SK-N-SH (cell line): ENCODE data around the gene ADGB. TPM values are rescaled to one million over a fixed set of nuclear protein-coding genes. Genes with fewer than 3 reads are reported as not detected.

Source experiments
- CTCF ChIA-PET: fragments of 300-600, 350-600 bp; formaldehyde crosslinking; extraction: SDS; loops from one replicate; lab custom pipeline; 2021; lab: Yijun Ruan, JAX
- POLR2A ChIA-PET: fragments of 350-600 bp; sonication (Branson Sonifier 250); formaldehyde crosslinking; extraction: SDS; loops from one replicate; lab custom pipeline; 2020; ENCODE audit warnings: antibody characterized with exemption, inconsistent platforms; lab: Yijun Ruan, JAX
- DNase-seq: peaks from one replicate; pipeline ENCODE4 v3.0.0; 2012
- H2AFZ ChIP-seq: fragments of 200-600 bp; sonication (generic); 2 replicates; pipeline ENCODE4 v1.8.1; 2016; ENCODE audit warnings: antibody characterized with exemption, mild to moderate bottlenecking, low read depth
- H3F3A ChIP-seq: fragments of 200-600 bp; sonication (generic); replicated peaks from 2 replicates; pipeline ENCODE3; 2016; ENCODE audit warnings: antibody characterized with exemption, mild to moderate bottlenecking; ENCODE audit not compliant: insufficient read depth
- H3K27ac ChIP-seq, 2 experiments: fragments of 200-500 bp in 1 of 2; fragments of 200-600 bp in 1 of 2; sonication (Bioruptor generic) in 1 of 2; sonication (generic), shearing (Covaris generic) in 1 of 2; 2 replicates each; pipeline versions ENCODE4 v1.5.1 to v1.6.1; 2014 to 2016; ENCODE audit warnings: low read depth in 2 of 2, inconsistent platforms in 1 of 2, low read length in 1 of 2, mild to moderate bottlenecking in 1 of 2, mixed read lengths in 1 of 2
- H3K27me3 ChIP-seq: fragments of 200-600 bp; sonication (generic), shearing (Covaris generic); 2 replicates; pipeline ENCODE4 v1.6.1; 2016; ENCODE audit warnings: mixed run types; ENCODE audit not compliant: insufficient read depth
- H3K36me3 ChIP-seq, 2 experiments: fragments of 200-500 bp in 1 of 2; fragments of 200-600 bp in 1 of 2; sonication (Bioruptor generic) in 1 of 2; sonication (generic) in 1 of 2; replicated peaks in 1 of 2; 2 replicates each; pipeline versions ENCODE3 to v1.5.1; 2014 to 2016; ENCODE audit warnings: low read length in 1 of 2, mild to moderate bottlenecking in 1 of 2; ENCODE audit not compliant: insufficient read depth in 2 of 2, control insufficient read depth in 1 of 2
- H3K4me1 ChIP-seq, 2 experiments: fragments of 200-500 bp in 1 of 2; fragments of 200-600 bp in 1 of 2; sonication (Bioruptor generic) in 1 of 2; sonication (generic), shearing (Covaris generic) in 1 of 2; 2 replicates each; pipeline versions ENCODE4 v1.5.1 to v1.6.1; 2014 to 2016; ENCODE audit warnings: low read depth in 1 of 2, low read length in 1 of 2, mixed run types in 1 of 2; ENCODE audit not compliant: insufficient read depth in 2 of 2, control insufficient read depth in 1 of 2
- H3K4me2 ChIP-seq: fragments of 200-600 bp; sonication (generic), shearing (Covaris generic); 2 replicates; pipeline ENCODE4 v1.6.1; 2017; ENCODE audit warnings: mixed run types
- H3K4me3 ChIP-seq, 2 experiments: fragments of 200-500 bp in 1 of 2; fragments of 200-600 bp in 1 of 2; sonication (Bioruptor generic) in 1 of 2; sonication (generic), shearing (Covaris generic) in 1 of 2; 2 replicates each; pipeline versions ENCODE4 v1.5.1 to v1.8.1; 2014 to 2016; ENCODE audit warnings: low read depth in 2 of 2, inconsistent platforms in 1 of 2, low read length in 1 of 2, mild to moderate bottlenecking in 1 of 2, mixed read lengths in 1 of 2, moderate library complexity in 1 of 2
- H3K79me2 ChIP-seq: fragments of 200-600 bp; sonication (generic); 2 replicates; pipeline ENCODE4 v1.8.1; 2017; ENCODE audit warnings: mild to moderate bottlenecking; ENCODE audit not compliant: insufficient read depth
- H3K9ac ChIP-seq: fragments of 200-600 bp; sonication (generic); 2 replicates; pipeline ENCODE4 v1.6.1; 2017; ENCODE audit warnings: mixed run types
- H3K9me2 ChIP-seq: fragments of 200-600 bp; sonication (generic); 2 replicates; pipeline ENCODE4 v1.6.1; 2017; ENCODE audit warnings: mixed run types
- H3K9me3 ChIP-seq: fragments of 200-600 bp; sonication (generic); 2 replicates; pipeline ENCODE4 v1.6.1; 2017; ENCODE audit warnings: mixed run types, mild to moderate bottlenecking, moderate library complexity
- H4K20me1 ChIP-seq: fragments of 200-600 bp; sonication (generic); 2 replicates; pipeline ENCODE4 v1.6.1; 2017; ENCODE audit warnings: mild to moderate bottlenecking, mixed run types; ENCODE audit not compliant: insufficient read depth
- CHD2 ChIP-seq: fragments of 150-350 bp; IDR thresholded peaks from 2 replicates; pipeline ENCODE4 v1.6.1; 2018; ENCODE audit warnings: low read length; ENCODE audit not compliant: partially characterized antibody
- ELF1 ChIP-seq: IDR thresholded peaks from 2 replicates; pipeline ENCODE4 v1.4.0; 2012
- EP300 ChIP-seq, 2 experiments: IDR thresholded peaks; 2 replicates each; pipeline versions ENCODE4 v1.4.0 to v1.6.1; 2012; ENCODE audit warnings: borderline replicate concordance in 1 of 2, low read depth in 1 of 2, low read length in 1 of 2
- EZH2phosphoT487 ChIP-seq: fragments of 200-600 bp; sonication (generic); IDR thresholded peaks from 2 replicates; pipeline ENCODE4 v1.6.1; 2017; ENCODE audit warnings: low read depth, mixed run types, mild to moderate bottlenecking, antibody characterized with exemption, moderate library complexity, borderline replicate concordance
- FOXJ3 ChIP-seq: sonication (generic); formaldehyde crosslinking; IDR thresholded peaks from 2 replicates; pipeline ENCODE4 v1.5.1; 2020; ENCODE audit warnings: mild to moderate bottlenecking, missing genetic modification reagents
- GABPA ChIP-seq: IDR thresholded peaks from 2 replicates; pipeline ENCODE4 v1.4.0; 2012; ENCODE audit warnings: low read depth, mild to moderate bottlenecking
- GATA2 ChIP-seq: sonication (generic); formaldehyde crosslinking; IDR thresholded peaks from 2 replicates; pipeline ENCODE4 v1.5.0; 2020; ENCODE audit warnings: mild to moderate bottlenecking, missing genetic modification reagents
- JUND ChIP-seq: IDR thresholded peaks from 2 replicates; pipeline ENCODE4 v1.4.0; 2012
- NRF1 ChIP-seq: IDR thresholded peaks from 2 replicates; pipeline ENCODE4 v1.6.1; 2012; ENCODE audit warnings: low read depth, mild to moderate bottlenecking, low read length
- POLR2AphosphoS5 ChIP-seq: IDR thresholded peaks from 2 replicates; pipeline ENCODE4 v1.6.1; 2012; ENCODE audit warnings: low read depth, low read length
- RAD21 ChIP-seq: IDR thresholded peaks from 2 replicates; pipeline ENCODE4 v1.6.1; 2012; ENCODE audit warnings: mild to moderate bottlenecking, low read length
- RXRA ChIP-seq: IDR thresholded peaks from 2 replicates; pipeline ENCODE4 v1.4.0; 2012; ENCODE audit warnings: low read depth, mild to moderate bottlenecking, borderline replicate concordance
- SMC3 ChIP-seq: IDR thresholded peaks from 2 replicates; pipeline ENCODE4 v1.6.1; 2012; ENCODE audit warnings: low read depth, low read length, improper control_type of control experiment
- TAF1 ChIP-seq: IDR thresholded peaks from 2 replicates; pipeline ENCODE4 v1.6.1; 2012; ENCODE audit warnings: low read depth, mild to moderate bottlenecking, low read length, moderate library complexity, borderline replicate concordance
- WGBS: methylation state at CpG from one replicate; pipeline ENCODE4 v1.1.6; 2017; ENCODE audit warnings: low lambda C conversion rate; 5-methylcytosine and 5-hydroxymethylcytosine counted together
- polyA plus RNA-seq, 3 experiments: library from polyadenylated mRNA; depleted of rRNA; stranded (reverse); fragments of >200 nt; gene quantifications; 2 replicates each; pipeline ENCODE4 v1.2.3, GENCODE V29; 2012
- TF ChIP-seq, protein P1 (sequence below): fragments of 150-350 bp; IDR thresholded peaks from 2 replicates; pipeline ENCODE4 v1.6.1; 2016; ENCODE audit warnings: mild to moderate bottlenecking, low read depth, low read length
- TF ChIP-seq, protein P2 (sequence below): IDR thresholded peaks from 2 replicates; pipeline ENCODE4; 2012
- TF ChIP-seq, protein P3 (sequence below): fragments of 200-600 bp; sonication (generic); IDR thresholded peaks from 2 replicates; pipeline ENCODE4 v1.6.1; 2017; ENCODE audit warnings: antibody characterized with exemption, mild to moderate bottlenecking, moderate library complexity
- TF ChIP-seq, protein P4 (sequence below): IDR thresholded peaks from 2 replicates; pipeline ENCODE4 v1.4.0; 2012; ENCODE audit warnings: low read depth, borderline replicate concordance

Gene ADGB
- polyA plus RNA-seq, 1 of the 3 experiments (the other 2 are of a cell fraction), result not detected

DNA sequence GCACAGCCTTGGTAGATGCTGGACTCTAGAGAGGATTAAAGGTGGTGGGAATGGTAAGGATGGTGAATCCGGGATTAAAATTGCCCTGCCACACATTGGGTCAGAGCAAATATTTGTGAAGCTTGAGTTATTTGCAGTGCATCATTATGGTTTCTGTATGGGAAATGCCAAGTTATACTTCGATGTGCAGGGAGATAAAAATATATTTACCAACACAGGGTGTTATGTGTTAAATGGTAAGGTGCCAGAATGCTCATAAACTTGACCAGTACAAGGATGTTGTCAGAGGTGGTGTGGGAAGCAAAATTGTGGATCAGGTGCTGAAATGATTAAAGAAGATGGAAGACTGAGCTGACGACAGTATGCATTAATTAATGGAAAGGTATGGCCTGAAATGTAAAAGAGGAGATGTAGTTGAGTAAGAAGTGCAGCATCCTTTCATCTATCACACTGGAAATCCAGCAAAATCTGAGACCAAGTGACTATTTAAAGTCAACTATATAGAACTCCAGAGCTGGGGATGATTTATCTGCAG is 262.3 kb downstream of the ADGB start (continued):
- TF ChIP-seq FOXJ3 (CRISPR knock-in tag), result no peak
- no peak for TF ChIP-seq GABPA
- TF ChIP-seq JUND, result no peak
- no peak for TF ChIP-seq NRF1
- TF ChIP-seq, protein P1, sequence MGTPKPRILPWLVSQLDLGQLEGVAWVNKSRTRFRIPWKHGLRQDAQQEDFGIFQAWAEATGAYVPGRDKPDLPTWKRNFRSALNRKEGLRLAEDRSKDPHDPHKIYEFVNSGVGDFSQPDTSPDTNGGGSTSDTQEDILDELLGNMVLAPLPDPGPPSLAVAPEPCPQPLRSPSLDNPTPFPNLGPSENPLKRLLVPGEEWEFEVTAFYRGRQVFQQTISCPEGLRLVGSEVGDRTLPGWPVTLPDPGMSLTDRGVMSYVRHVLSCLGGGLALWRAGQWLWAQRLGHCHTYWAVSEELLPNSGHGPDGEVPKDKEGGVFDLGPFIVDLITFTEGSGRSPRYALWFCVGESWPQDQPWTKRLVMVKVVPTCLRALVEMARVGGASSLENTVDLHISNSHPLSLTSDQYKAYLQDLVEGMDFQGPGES, result no peak
- no peak for TF ChIP-seq ELF1

DNA sequence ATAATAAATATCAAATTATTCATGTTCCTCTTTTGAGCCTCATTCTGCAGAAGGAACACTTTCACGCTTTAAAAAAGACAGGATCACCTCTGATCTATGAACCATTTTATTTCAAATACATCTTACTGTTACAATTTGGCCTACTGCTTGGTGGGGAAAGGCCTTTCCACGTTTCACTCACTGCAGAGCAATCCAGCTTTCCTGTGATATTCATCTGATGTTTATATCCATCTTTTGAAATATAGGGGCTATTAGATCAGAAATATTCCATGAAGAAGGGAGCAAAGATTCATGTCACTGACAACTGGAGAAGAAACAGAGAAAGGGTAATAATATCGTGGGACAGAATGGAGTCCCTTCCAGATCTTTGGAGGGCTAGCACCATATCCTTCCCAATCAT is 262.9 kb downstream of the ADGB start:
- 75% methylated on average over 3 of the region's 3 CpGs for WGBS
- Histone ChIP-seq H3K36me3 (no peaks in the 10 kb centered on the region), H3F3A (no peaks in the 10 kb centered on the region), H3K9me3 (no peaks in the 10 kb centered on the region), H4K20me1 (no peaks in the 10 kb centered on the region), H3K9ac (no peak overlapping the region), H3K27ac (no peak overlapping the region), H3K9me2 (no peaks in the 10 kb centered on the region), H3K27me3 (no peaks in the 10 kb centered on the region), H2AFZ (no peak overlapping the region), H3K4me1 (peaks cover 0 to 13% of the 10 kb centered on the region in 2 experiments; a peak in 2 of 4 replicates), H3K4me3 (no peak overlapping the region), H3K79me2 (no peaks in the 10 kb centered on the region), H3K4me2 (no peak overlapping the region)
- ChIA-PET CTCF (no interaction called here), POLR2A (no interaction called here)
- TF ChIP-seq EP300 (IDR thresholded peaks at IDR 0.05; ENCODE audit: borderline replicate concordance in 1 of 2, low read depth in 1 of 2, low read length in 1 of 2), result no peak
- TF ChIP-seq GATA2 (CRISPR knock-in tag), result no peak
- DNase-seq, result no peak

DNA sequence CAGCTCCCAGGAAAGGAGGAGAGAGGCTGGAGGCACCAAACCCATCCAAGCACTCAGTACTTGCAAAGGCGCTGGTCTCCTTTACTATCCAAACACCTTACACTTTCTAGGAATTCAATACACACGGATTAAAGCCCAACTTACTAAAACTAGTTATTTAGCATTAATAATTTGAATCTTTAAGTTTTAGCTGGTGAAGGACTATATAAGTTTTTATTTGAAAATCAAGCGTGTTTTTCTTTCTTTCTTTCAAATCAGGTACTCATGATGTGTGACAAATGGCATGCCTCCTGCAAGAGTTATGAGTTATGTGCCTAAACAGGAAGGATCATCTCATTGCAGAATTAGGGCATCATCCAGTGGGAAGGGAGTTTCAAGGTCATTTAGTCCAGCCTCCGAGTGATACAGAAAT is 263.7 kb downstream of the ADGB start:
- CTCF ChIA-PET, result no interaction called here
- H3K4me3 ChIP-seq, result no peak overlapping the region
- no peaks in the 10 kb centered on the region for H3K36me3 ChIP-seq
- no peak overlapping the region for H2AFZ ChIP-seq
- no peaks in the 10 kb centered on the region for H3K9me2 ChIP-seq
- no peaks in the 10 kb centered on the region for H3F3A ChIP-seq
- H3K27ac ChIP-seq, result no peak overlapping the region
- TF ChIP-seq GABPA (no peak), GATA2 (CRISPR knock-in tag) (no peak), RAD21 (no peak), SMC3 (no peak), TAF1 (no peak), POLR2AphosphoS5 (no peak), CHD2 (no peak), EZH2phosphoT487 (no peak), NRF1 (no peak), FOXJ3 (CRISPR knock-in tag) (no peak), RXRA (no peak)
- TF ChIP-seq, protein P2, sequence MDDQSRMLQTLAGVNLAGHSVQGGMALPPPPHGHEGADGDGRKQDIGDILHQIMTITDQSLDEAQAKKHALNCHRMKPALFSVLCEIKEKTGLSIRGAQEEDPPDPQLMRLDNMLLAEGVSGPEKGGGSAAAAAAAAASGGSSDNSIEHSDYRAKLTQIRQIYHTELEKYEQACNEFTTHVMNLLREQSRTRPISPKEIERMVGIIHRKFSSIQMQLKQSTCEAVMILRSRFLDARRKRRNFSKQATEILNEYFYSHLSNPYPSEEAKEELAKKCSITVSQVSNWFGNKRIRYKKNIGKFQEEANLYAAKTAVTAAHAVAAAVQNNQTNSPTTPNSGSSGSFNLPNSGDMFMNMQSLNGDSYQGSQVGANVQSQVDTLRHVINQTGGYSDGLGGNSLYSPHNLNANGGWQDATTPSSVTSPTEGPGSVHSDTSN, result no peak
- TF ChIP-seq, protein P3, sequence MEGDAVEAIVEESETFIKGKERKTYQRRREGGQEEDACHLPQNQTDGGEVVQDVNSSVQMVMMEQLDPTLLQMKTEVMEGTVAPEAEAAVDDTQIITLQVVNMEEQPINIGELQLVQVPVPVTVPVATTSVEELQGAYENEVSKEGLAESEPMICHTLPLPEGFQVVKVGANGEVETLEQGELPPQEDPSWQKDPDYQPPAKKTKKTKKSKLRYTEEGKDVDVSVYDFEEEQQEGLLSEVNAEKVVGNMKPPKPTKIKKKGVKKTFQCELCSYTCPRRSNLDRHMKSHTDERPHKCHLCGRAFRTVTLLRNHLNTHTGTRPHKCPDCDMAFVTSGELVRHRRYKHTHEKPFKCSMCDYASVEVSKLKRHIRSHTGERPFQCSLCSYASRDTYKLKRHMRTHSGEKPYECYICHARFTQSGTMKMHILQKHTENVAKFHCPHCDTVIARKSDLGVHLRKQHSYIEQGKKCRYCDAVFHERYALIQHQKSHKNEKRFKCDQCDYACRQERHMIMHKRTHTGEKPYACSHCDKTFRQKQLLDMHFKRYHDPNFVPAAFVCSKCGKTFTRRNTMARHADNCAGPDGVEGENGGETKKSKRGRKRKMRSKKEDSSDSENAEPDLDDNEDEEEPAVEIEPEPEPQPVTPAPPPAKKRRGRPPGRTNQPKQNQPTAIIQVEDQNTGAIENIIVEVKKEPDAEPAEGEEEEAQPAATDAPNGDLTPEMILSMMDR, result no peak
- TF ChIP-seq, protein P4, sequence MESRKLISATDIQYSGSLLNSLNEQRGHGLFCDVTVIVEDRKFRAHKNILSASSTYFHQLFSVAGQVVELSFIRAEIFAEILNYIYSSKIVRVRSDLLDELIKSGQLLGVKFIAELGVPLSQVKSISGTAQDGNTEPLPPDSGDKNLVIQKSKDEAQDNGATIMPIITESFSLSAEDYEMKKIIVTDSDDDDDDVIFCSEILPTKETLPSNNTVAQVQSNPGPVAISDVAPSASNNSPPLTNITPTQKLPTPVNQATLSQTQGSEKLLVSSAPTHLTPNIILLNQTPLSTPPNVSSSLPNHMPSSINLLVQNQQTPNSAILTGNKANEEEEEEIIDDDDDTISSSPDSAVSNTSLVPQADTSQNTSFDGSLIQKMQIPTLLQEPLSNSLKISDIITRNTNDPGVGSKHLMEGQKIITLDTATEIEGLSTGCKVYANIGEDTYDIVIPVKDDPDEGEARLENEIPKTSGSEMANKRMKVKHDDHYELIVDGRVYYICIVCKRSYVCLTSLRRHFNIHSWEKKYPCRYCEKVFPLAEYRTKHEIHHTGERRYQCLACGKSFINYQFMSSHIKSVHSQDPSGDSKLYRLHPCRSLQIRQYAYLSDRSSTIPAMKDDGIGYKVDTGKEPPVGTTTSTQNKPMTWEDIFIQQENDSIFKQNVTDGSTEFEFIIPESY, result no peak
- H3K79me2 ChIP-seq, result no peaks in the 10 kb centered on the region
- peaks cover 0 to 13% of the 10 kb centered on the region in 2 experiments; a peak in 2 of 4 replicates for H3K4me1 ChIP-seq
- WGBS, result 88% methylated on average over 4 of the region's 4 CpGs
- H3K9me3 ChIP-seq, result no peaks in the 10 kb centered on the region
- DNase-seq, result no peak
- H3K9ac ChIP-seq, result no peak overlapping the region
- no peaks in the 10 kb centered on the region for H4K20me1 ChIP-seq
- no peaks in the 10 kb centered on the region for H3K27me3 ChIP-seq
- POLR2A ChIA-PET, result no interaction called here
- no peak overlapping the region for H3K4me2 ChIP-seq
